Thyroid gland (tissue), 4 donors: ENCODE data around the gene PANK2.

Experiments
- POLR2A ChIP-seq, 2 donors: fragments of 450-650 bp; IDR thresholded peaks; one replicate each; pipeline ENCODE4 v1.6.1; 2017; ENCODE audit warnings: antibody characterized with exemption in 2 of 2, mild to moderate bottlenecking in 2 of 2, moderate library complexity in 1 of 2
- TF ChIP-seq, protein P1 (sequence below), 6 experiments: fragments of 200-600 bp in 3 of 6; fragments of 450-650 bp in 3 of 6; sonication (generic) in 3 of 6; IDR thresholded peaks; one replicate each; pipeline ENCODE4 v1.5.1; 2016 to 2019; ENCODE audit warnings: antibody characterized with exemption in 6 of 6, mild to moderate bottlenecking in 2 of 6, inconsistent platforms in 1 of 6, moderate library complexity in 1 of 6

DNA sequence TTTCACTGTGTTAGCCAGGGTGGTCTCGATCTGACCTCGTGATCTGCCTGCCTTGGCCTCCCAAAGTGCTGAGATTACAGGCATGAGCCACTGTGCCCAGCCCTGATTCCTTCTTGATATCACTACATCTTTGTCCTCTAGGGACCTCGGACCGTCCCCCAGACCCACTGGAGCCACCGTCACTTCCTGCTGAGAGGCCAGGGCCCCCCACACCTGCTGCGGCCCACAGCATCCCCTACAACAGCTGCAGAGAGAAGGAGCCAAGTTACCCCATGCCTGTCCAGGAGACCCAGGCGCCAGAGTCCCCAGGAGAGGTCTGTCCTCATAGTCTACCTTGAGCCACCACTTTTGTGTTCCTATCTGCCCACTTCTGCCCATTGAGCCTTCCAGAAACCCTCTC, 28.0 kb upstream of the PANK2 start:
- TF ChIP-seq, protein P1, sequence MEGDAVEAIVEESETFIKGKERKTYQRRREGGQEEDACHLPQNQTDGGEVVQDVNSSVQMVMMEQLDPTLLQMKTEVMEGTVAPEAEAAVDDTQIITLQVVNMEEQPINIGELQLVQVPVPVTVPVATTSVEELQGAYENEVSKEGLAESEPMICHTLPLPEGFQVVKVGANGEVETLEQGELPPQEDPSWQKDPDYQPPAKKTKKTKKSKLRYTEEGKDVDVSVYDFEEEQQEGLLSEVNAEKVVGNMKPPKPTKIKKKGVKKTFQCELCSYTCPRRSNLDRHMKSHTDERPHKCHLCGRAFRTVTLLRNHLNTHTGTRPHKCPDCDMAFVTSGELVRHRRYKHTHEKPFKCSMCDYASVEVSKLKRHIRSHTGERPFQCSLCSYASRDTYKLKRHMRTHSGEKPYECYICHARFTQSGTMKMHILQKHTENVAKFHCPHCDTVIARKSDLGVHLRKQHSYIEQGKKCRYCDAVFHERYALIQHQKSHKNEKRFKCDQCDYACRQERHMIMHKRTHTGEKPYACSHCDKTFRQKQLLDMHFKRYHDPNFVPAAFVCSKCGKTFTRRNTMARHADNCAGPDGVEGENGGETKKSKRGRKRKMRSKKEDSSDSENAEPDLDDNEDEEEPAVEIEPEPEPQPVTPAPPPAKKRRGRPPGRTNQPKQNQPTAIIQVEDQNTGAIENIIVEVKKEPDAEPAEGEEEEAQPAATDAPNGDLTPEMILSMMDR (IDR thresholded peaks at IDR 0.05): no peak
- no peak for TF ChIP-seq POLR2A (IDR thresholded peaks at IDR 0.05)
